ENCODE data around the gene NTSR2.

NTSR2 gene

DNA sequence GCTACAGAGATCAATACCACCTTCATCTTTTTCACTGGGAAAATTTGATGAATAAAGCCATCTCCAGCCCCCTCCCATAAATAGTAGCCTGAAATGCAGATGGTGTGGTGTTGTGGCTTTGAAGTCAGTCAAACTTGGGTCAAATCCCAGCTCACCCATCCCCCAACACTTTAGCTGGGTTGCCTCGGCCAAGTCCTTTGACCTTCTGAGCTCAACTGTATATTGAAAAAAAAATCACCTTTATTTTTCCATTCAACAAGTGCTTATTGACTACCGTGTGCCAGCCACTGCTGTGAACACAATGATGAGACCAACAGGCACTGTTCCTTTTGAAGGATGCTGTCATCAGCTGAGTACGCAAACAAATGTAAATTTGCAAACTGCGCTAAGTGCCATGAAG lies 35.1 kb upstream of the NTSR2 start:
- H3K27me3 ChIP-seq, result no peaks in the 10 kb centered on the region
- H3K4me3 ChIP-seq, result no peak overlapping the region
- H3K9me3 ChIP-seq, result no peaks in the 10 kb centered on the region
- intact Hi-C loops (cut with DNase I; ENCODE audit: low total_unique reads), result no loop called here
- DNase-seq, result no peak
- no peak overlapping the region for H3K27ac ChIP-seq
- no peaks in the 10 kb centered on the region for H3K36me3 ChIP-seq
- peaks cover 0 to 4% (median 1%) of the 10 kb centered on the region in 4 donors for H3K4me1 ChIP-seq
- TF ChIP-seq, protein P1, sequence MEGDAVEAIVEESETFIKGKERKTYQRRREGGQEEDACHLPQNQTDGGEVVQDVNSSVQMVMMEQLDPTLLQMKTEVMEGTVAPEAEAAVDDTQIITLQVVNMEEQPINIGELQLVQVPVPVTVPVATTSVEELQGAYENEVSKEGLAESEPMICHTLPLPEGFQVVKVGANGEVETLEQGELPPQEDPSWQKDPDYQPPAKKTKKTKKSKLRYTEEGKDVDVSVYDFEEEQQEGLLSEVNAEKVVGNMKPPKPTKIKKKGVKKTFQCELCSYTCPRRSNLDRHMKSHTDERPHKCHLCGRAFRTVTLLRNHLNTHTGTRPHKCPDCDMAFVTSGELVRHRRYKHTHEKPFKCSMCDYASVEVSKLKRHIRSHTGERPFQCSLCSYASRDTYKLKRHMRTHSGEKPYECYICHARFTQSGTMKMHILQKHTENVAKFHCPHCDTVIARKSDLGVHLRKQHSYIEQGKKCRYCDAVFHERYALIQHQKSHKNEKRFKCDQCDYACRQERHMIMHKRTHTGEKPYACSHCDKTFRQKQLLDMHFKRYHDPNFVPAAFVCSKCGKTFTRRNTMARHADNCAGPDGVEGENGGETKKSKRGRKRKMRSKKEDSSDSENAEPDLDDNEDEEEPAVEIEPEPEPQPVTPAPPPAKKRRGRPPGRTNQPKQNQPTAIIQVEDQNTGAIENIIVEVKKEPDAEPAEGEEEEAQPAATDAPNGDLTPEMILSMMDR (IDR thresholded peaks at IDR 0.05), result no peak

DNA sequence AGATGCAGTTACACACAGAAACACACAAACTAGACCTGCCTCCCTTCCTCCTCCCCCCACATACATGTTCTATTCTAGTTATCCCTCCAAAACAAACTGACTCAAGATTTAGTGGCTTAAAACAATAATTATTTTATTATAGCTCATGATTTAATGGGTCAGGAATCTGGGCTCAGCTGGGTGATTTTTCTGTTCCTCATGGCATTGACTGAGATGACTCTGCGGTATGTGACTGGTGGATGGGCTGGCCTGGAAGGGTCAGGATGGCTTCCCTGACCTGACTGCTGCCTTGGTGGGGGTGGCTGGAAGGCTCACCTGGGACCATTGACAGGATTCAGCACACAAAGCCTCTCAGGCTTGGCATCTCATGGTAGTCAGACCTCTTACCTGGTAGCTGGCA lies 33.7 kb upstream of the NTSR2 start:
- TF ChIP-seq, protein P1 (IDR thresholded peaks at IDR 0.05), result no peak
- Histone ChIP-seq H3K27ac (no peak overlapping the region), H3K4me3 (no peak overlapping the region), H3K9me3 (no peaks in the 10 kb centered on the region), H3K27me3 (no peaks in the 10 kb centered on the region), H3K4me1 (no peaks in the 10 kb centered on the region), H3K36me3 (no peaks in the 10 kb centered on the region)
- no peak for DNase-seq
- intact Hi-C loops (cut with DNase I; ENCODE audit: low total_unique reads), result no loop called here

DNA sequence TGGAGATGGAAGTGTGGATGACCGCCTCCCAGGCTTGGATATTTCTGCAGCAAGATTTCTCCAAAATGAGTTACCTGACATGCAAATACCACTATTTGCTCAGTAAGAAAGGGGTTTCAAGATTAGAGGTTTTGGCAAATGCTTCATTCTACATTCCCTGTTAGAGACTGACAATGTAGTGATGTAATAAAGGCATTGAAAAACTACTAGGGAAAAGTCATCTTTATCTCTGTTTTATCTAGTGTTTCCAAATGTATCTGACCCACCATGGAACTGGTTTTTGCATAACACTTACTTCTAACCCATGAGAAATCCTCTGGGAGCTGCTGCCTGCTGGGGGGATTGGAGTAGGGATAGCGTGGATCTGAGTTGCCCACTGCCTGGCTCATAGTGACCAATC lies 33.0 kb upstream of the NTSR2 start:
- DNase-seq, result no peak
- H3K4me3 ChIP-seq, result no peak overlapping the region
- no peaks in the 10 kb centered on the region for H3K9me3 ChIP-seq
- H3K27ac ChIP-seq, result no peak overlapping the region
- TF ChIP-seq, protein P1 (IDR thresholded peaks at IDR 0.05), result no peak
- no peaks in the 10 kb centered on the region for H3K36me3 ChIP-seq
- no peaks in the 10 kb centered on the region for H3K27me3 ChIP-seq
- H3K4me1 ChIP-seq, result peaks cover 0 to 3% (median under 1%) of the 10 kb centered on the region in 4 donors
- intact Hi-C loops (cut with DNase I; ENCODE audit: low total_unique reads), result no loop called here

DNA sequence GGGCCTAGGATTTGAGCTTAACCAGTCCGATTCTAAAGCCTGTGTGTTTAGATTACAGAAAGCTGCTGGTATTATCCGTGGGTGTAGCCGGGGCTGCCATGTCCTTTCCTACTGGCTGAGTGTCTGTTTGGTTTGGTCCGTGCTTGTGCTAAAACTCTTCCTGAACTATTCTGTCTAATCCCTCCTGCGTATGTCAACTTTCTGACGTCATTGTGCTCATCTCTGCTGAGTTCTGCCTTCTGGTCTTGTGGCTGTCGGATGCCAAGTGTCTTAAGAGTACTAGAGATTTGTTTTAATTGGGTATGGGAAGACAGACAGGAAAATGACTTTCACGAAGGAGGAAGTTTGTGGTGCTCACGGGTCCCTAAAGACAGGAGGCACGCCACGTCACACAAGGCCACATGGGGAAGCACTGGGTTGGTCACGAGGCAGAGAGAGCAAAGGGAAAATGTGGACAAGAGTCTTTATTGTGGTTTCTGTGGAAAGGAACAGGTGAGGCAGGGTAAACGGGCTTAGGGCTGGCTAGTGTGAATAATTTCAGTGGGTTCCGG lies 31.8 kb upstream of the NTSR2 start:
- Histone ChIP-seq H3K4me1 (peaks cover 0 to 14% (median 11%) of the 10 kb centered on the region in 4 donors), H3K27me3 (no peaks in the 10 kb centered on the region), H3K9me3 (no peaks in the 10 kb centered on the region), H3K4me3 (no peak overlapping the region), H3K27ac (no peak overlapping the region), H3K36me3 (no peaks in the 10 kb centered on the region)
- peak; percentile 68 to 76 for DNase-seq
- intact Hi-C loops (cut with DNase I; ENCODE audit: low total_unique reads), result no loop called here
- TF ChIP-seq, protein P1 (IDR thresholded peaks at IDR 0.05), result no peak

DNA sequence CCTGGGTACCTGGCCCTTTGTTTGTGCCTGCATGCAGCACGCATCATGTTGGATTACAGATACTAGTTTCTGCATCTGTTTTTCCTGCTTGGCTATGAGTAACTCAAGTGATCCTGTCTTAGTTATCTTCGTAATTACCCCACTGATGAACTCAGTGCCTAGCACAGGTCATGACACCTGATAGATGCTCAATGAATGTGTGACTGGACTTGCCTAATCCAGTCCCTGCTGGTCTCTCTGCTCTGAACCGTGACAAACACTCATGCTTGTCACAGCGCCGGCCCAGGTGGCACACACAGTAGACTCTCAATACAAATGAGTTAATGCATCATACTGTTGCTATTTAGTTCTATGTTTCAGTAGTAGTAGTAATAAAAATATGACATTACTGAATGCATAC lies 31.2 kb upstream of the NTSR2 start:
- Histone ChIP-seq H3K27me3 (no peaks in the 10 kb centered on the region), H3K27ac (no peak overlapping the region), H3K36me3 (no peaks in the 10 kb centered on the region), H3K9me3 (no peaks in the 10 kb centered on the region), H3K4me3 (no peak overlapping the region), H3K4me1 (peaks cover 0 to 19% (median 15%) of the 10 kb centered on the region in 4 donors)
- intact Hi-C loops (cut with DNase I; ENCODE audit: low total_unique reads), result no loop called here
- DNase-seq, result no peak
- TF ChIP-seq, protein P1 (IDR thresholded peaks at IDR 0.05), result no peak

Measured in tibial artery (tissue), 4 donors.